ENCODE data around the gene CEP135.

DNA sequence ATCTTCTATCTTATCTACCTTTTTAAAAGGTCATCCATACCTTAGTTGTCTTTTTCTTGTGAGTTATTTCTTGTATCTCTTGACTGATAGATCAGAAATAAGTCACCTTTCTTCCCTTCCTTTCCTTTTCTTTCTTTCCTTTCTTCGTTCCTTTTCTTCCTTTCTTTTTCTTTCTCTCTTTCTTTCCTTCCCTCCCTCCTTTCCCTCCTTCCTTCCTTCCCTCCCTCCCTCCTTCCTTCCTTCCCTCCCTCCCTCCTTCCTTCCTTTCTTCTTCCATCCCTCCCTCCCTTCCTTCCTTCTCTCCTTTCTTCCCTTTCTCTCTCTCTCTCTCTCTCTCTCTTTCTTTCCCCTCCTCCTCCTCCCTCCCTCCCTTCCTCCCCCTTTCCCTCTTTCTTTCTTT is 93.5 kb downstream of the CEP135 start:
- no peak for TF ChIP-seq POLR2A (IDR thresholded peaks at IDR 0.05; ENCODE audit: low read length)
- TF ChIP-seq GATA1 (IDR thresholded peaks at IDR 0.05; ENCODE audit: low read depth, low read length), result no peak

Measured in erythroblast (primary cell).